ENCODE results near the gene PTN. TPM values are rescaled to one million over a fixed set of nuclear protein-coding genes. Genes with fewer than 3 reads are reported as not detected.

The PTN gene
- total and polyA plus RNA-seq, 12 donors = 6.6 to 23.0 (median 12.9) TPM

GRCh38 chr7:137231167-137231566 is 112.4 kb downstream of the PTN start:
- no peak for TF ChIP-seq CTCF (IDR thresholded peaks at IDR 0.05)
- Histone ChIP-seq H3K27ac (no peak overlapping the region), H3K36me3 (no peaks in the 10 kb centered on the region), H3K4me3 (no peak overlapping the region), H3K4me1 (no peaks in the 10 kb centered on the region), H3K27me3 (no peaks in the 10 kb centered on the region), H3K9me3 (no peaks in the 10 kb centered on the region)
- intact Hi-C loops (cut with DNase I) = no loop called here
- DNase-seq (no peak), ATAC-seq (no peak)
- WGBS, 2 donors = 69 to 75% methylated on average over 2 of the region's 2 CpGs

- no peak for ATAC-seq
- no peaks in the 10 kb centered on the region for H3K9me3 ChIP-seq
- H3K27ac ChIP-seq = no peak overlapping the region
- H3K4me1 ChIP-seq = no peaks in the 10 kb centered on the region
- DNase-seq = no peak
- TF ChIP-seq CTCF (IDR thresholded peaks at IDR 0.05) = no peak
- H3K36me3 ChIP-seq = no peaks in the 10 kb centered on the region
- intact Hi-C loops (cut with DNase I) = no loop called here
- no peak overlapping the region for H3K4me3 ChIP-seq
- WGBS, 2 donors = 86 to 98% methylated on average over 2 of the region's 3 CpGs
- H3K27me3 ChIP-seq = no peaks in the 10 kb centered on the region
Measured at GRCh38 chr7:137221467-137221866, 122.1 kb downstream of the PTN start.

- ATAC-seq = no peak
- no peak for DNase-seq
- TF ChIP-seq CTCF (IDR thresholded peaks at IDR 0.05) = no peak
- Histone ChIP-seq H3K9me3 (peaks cover 0 to 18% (median 0%) of the 10 kb centered on the region in 11 donors), H3K27me3 (no peaks in the 10 kb centered on the region), H3K27ac (no peak overlapping the region), H3K4me1 (no peaks in the 10 kb centered on the region), H3K4me3 (no peak overlapping the region), H3K36me3 (no peaks in the 10 kb centered on the region)
- intact Hi-C loops (cut with DNase I) = no loop called here
- WGBS, 2 donors = 90 to 94% methylated on average over 2 of the region's 2 CpGs
Measured at GRCh38 chr7:137213744-137214143, 129.8 kb downstream of the PTN start.

DNA sequence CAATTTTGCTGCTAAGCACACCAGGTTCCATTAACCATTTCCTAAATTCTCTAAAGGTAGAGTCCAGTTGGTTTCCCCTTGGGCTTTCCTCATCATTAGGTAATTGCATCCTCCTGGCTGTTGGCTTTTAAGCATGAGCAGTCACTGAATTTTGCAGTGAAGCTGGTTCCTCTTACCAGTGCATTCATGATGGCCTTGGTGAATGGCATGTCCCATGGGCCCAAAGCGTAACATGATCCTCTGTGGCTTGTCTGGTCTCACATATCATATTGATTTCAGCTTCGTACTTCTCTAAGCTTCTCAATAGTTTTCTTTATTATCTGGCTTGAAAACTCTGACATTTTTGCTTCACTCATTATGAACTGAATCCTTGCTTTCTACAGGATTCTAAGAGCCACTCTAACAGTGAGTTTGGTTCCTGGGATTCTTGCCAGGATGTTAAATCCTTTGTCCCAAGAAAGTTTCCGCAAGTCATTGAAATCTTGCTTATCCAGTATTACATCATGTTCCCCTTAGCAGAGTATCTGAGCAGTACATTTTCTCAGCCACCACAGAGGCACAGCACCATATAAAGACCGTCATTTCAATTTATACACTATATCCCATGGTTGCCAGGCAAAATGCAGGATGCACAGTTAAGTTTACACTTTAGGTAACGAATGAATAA is 134.2 kb downstream of the PTN start:
- Histone ChIP-seq H3K27ac (no peak overlapping the region), H3K4me1 (no peaks in the 10 kb centered on the region), H3K27me3 (no peaks in the 10 kb centered on the region), H3K4me3 (no peak overlapping the region), H3K9me3 (peaks cover 0 to 52% (median 0%) of the 10 kb centered on the region in 11 donors), H3K36me3 (no peaks in the 10 kb centered on the region)
- no peak for DNase-seq
- no peak for ATAC-seq
- intact Hi-C loops (cut with DNase I) = no loop called here
- no peak for TF ChIP-seq CTCF (IDR thresholded peaks at IDR 0.05)
- WGBS, 2 donors = 70 to 80% methylated on average over 5 of the region's 5 CpGs

Data from heart right ventricle (tissue), 16 donors.